HEK293T (cell line): ENCODE results near the gene RRP8.

ENCODE experiments used
- CTCF ChIA-PET: fragments of 350-600 bp; formaldehyde crosslinking; extraction: SDS; loops from one replicate; lab custom pipeline; 2021; ENCODE audit warnings: antibody characterized with exemption, inconsistent platforms; lab: Yijun Ruan, JAX
- POLR2A ChIA-PET: fragments of 350-600 bp; formaldehyde crosslinking; extraction: SDS; loops from one replicate; lab custom pipeline; 2020; ENCODE audit warnings: antibody characterized with exemption, inconsistent platforms; lab: Yijun Ruan, JAX
- DNase-seq: peaks from one replicate; pipeline ENCODE4 v3.0.0; 2012; ENCODE audit warnings: mixed read lengths; ENCODE audit errors: extremely low spot score
- ARNT ChIP-seq: fragments of 450-650 bp; IDR thresholded peaks from 2 replicates; pipeline ENCODE4 v1.6.1; 2017; ENCODE audit warnings: mild to moderate bottlenecking
- BHLHE40 ChIP-seq: fragments of 450-650 bp; IDR thresholded peaks from 2 replicates; pipeline ENCODE4 v1.6.1; 2016; ENCODE audit warnings: mild to moderate bottlenecking, moderate library complexity, borderline replicate concordance
- CTBP1 ChIP-seq: fragments of 450-650 bp; IDR thresholded peaks from 2 replicates; pipeline ENCODE4 v1.6.1; 2016; ENCODE audit warnings: borderline replicate concordance
- ELF4 ChIP-seq: fragments of 450-650 bp; IDR thresholded peaks from 2 replicates; pipeline ENCODE4 v1.6.1; 2017; ENCODE audit warnings: antibody characterized with exemption
- FOXA1 ChIP-seq: fragments of 450-650 bp; IDR thresholded peaks from 2 replicates; pipeline ENCODE4 v1.6.1; 2016; ENCODE audit warnings: mild to moderate bottlenecking
- FOXK2 ChIP-seq: fragments of 450-650 bp; IDR thresholded peaks from 2 replicates; pipeline ENCODE4 v1.6.1; 2016; ENCODE audit warnings: mild to moderate bottlenecking
- FOXM1 ChIP-seq: fragments of 450-650 bp; IDR thresholded peaks from 2 replicates; pipeline ENCODE4 v1.6.1; 2017; ENCODE audit warnings: mild to moderate bottlenecking, borderline replicate concordance
- HDGF ChIP-seq: fragments of 450-650 bp; IDR thresholded peaks from 2 replicates; pipeline ENCODE4 v1.6.1; 2017; ENCODE audit warnings: antibody characterized with exemption, borderline replicate concordance
- L3MBTL2 ChIP-seq: fragments of 450-650 bp; conservative IDR thresholded peaks from 2 replicates; pipeline ENCODE4 v1.6.1; 2016; ENCODE audit warnings: mild to moderate bottlenecking
- LEF1 ChIP-seq: fragments of 450-650 bp; IDR thresholded peaks from 2 replicates; pipeline ENCODE4 v1.6.1; 2017; ENCODE audit warnings: mild to moderate bottlenecking, borderline replicate concordance
- NFRKB ChIP-seq: fragments of 450-650 bp; IDR thresholded peaks from 2 replicates; pipeline ENCODE4 v1.6.1; 2016; ENCODE audit warnings: mild to moderate bottlenecking, moderate library complexity
- SP1 ChIP-seq: fragments of 450-650 bp; IDR thresholded peaks from 2 replicates; pipeline ENCODE4 v1.6.1; 2017
- SUZ12 ChIP-seq: fragments of 450-650 bp; IDR thresholded peaks from 2 replicates; pipeline ENCODE4 v1.6.1; 2016; ENCODE audit warnings: mild to moderate bottlenecking
- TARDBP ChIP-seq: fragments of 450-650 bp; IDR thresholded peaks from 2 replicates; pipeline ENCODE4 v1.6.1; 2016
- ZNF384 ChIP-seq: fragments of 450-650 bp; IDR thresholded peaks from 2 replicates; pipeline ENCODE4 v1.6.1; 2016
- TF ChIP-seq, protein P1 (sequence below): fragments of 450-650 bp; IDR thresholded peaks from 2 replicates; pipeline ENCODE4 v1.6.1; 2016

RRP8 gene

DNA sequence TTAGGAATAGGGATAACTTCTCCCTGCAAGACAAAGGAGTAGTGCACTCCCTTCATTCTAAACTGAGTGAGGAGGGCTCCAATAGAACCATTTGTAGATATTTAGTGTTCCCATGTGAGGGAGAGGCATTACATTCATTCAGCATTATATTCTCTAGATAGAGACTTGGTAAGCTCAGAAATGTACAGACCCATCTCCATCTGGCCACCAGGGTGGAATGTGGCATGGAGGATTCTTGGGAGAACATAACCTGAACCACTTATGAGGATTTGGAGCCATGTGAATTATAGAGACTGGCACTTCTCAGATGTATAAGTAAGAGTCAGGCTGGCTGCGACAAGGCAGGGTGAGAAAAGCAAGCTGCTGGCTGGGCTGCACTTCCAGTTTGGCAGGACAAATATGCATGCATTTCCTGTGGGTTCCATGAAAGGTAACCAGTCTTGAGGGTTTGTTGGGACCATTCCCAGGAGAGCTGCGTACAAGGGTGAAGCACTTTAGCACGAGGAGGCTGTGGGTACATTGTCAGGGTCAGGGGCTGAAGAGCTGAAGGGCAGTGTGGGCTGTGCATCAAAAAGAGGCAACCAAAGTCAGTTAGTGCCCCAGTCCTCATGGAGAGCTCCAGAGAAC, 9.2 kb downstream of the RRP8 start:
- no peak for DNase-seq
- POLR2A ChIA-PET = interaction anchor here (0.7 to 2.5 kb wide), 4 partner anchors 9 to 25 kb away, joined by 3 to 8 read pairs (median 3); partner anchors contain the start of genes TAF10 and TPP1
- CTCF ChIA-PET = interaction anchor here (1.1 kb wide), 1 partner anchor 74 kb away, joined by 3 read pairs; no protein-coding TSS in a partner anchor
- TF ChIP-seq ARNT (no peak), FOXM1 (no peak), BHLHE40 (no peak), HDGF (no peak), FOXA1 (no peak), SP1 (no peak)

DNA sequence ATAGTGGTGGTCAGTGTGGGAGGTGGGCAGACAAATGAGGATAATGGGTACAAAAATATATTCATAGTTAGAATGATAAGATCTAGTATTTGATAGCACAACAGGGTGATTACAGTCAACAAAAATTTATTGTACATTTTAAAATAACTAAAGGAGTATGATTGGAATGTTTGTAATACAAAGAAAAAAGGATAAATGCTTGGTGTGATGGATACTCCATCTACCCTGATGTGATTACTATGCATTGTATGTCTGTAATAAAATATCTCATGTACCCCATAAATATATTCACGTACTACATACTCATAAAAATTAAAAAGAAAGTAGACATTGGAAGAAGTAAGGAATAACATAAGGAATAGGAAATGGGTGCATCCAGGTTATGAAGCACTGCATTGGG, 15.4 kb downstream of the RRP8 start:
- TF ChIP-seq SP1 = no peak
- no peak for TF ChIP-seq ELF4
- TF ChIP-seq HDGF = no peak
- TF ChIP-seq ARNT = no peak
- TF ChIP-seq CTBP1 = no peak
- POLR2A ChIA-PET = no interaction called here
- no peak for DNase-seq
- CTCF ChIA-PET = no interaction called here

DNA sequence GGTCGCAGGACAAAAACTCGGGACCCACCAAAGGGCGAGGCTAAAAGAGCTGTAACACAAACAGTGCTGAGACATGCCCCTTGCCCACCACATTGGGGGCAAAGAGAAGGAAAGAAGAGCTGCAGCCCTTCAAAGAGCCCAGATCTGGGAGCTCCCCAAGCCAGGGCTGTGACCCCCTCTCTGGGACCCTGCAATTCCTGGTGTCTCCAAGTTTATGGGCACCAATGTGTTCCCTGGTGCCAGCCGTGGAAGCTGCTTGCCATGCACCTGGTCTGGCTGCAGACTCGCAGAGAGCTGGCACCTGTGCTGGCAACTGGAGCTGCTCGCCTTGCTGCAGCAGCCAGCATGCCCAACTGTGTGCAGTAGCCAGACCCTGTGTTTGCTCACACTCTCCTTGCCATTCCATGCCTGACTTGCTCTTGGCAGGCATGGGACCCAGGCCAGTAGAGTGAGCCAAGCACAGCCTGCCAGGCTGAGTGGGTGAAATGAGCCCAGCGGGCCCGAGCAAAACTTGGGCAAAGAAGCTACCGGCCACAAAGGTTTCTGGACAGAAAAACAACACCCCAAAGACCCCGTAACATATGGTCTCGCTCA, 16.0 kb downstream of the RRP8 start:
- CTCF ChIA-PET = no interaction called here
- no peak for DNase-seq
- no peak for TF ChIP-seq ELF4
- TF ChIP-seq BHLHE40 = no peak
- TF ChIP-seq, protein P1, sequence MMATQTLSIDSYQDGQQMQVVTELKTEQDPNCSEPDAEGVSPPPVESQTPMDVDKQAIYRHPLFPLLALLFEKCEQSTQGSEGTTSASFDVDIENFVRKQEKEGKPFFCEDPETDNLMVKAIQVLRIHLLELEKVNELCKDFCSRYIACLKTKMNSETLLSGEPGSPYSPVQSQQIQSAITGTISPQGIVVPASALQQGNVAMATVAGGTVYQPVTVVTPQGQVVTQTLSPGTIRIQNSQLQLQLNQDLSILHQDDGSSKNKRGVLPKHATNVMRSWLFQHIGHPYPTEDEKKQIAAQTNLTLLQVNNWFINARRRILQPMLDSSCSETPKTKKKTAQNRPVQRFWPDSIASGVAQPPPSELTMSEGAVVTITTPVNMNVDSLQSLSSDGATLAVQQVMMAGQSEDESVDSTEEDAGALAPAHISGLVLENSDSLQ = no peak
- no peak for TF ChIP-seq SP1
- no peak for TF ChIP-seq HDGF
- TF ChIP-seq L3MBTL2 = no peak
- TF ChIP-seq SUZ12 = no peak
- POLR2A ChIA-PET = interaction anchor here (1.3 kb wide), 1 partner anchor 16 kb away, joined by 3 read pairs; the partner anchor contains the start of genes ILK and RRP8

DNA sequence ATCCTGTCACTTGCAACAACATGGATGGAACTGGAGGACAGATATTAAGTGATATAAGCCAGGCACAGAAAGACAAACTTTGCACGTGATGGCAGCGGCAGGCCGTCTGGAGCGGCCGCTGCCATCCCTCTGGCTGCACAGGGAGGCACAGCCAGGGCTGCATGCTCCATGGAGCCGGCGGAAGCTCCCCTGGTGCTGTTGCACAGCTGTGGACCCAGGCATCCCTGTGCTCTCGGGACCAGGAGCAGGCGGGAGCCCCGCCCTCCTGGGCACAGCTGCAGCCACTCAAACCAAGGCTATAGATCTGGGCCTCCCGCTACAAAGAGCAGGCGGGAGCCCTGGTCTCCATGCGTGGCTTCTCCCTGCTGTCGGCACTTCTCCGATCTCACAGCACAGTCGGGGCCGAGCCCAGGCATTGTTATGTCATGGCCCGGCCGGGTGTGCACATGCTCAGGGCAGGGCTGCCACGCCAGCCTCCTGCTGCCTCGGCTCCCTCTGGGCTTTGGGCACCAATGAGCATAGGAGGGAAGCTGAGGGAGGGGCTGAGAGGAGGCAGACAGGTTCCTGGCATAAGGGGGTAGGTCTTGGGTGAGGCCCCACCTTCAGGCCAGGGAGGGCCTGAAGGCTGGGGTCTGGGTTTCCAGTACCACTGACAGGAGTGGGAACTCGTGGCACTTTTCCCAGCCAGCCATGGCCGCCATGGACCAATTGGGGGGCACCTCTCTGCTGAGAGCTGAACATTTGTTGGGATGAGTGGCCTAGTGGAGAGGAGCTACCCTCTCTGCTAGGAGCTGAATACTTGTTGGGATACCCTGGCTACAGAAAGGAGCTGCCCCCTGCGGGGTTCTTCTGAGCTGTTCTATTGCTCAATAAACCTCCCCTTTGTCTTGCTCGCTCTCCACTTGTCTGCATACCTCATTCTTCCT, 16.7 kb downstream of the RRP8 start:
- POLR2A ChIA-PET = interaction anchor here (0.5 to 1.3 kb wide), 2 partner anchors 16 to 42 kb away, joined by 3 read pairs; partner anchors contain the start of genes ILK and RRP8
- DNase-seq = no peak
- CTCF ChIA-PET = no interaction called here

DNA sequence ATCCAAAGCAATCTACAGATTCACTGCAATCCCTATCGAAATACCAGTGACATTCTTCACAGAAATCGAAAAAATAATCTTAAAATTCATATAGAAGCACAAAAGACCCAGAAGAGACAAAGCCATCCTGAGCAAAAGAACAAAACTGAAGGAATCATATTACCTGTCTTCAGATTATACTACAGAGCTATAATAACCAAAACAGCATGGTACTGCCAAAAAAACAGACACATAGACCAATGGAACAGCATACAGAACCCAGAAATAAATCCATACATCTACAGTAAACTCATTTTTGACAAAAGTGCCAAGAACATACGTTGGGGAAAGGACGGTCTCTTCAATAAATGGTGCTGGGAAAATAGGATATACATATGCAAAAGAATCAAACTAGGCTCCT, 18.9 kb downstream of the RRP8 start:
- no peak for DNase-seq
- TF ChIP-seq TARDBP (no peak), HDGF (no peak), FOXA1 (no peak), CTBP1 (no peak), SP1 (no peak), L3MBTL2 (no peak), ARNT (no peak), BHLHE40 (no peak), LEF1 (no peak), ELF4 (no peak), NFRKB (no peak), FOXK2 (no peak), ZNF384 (no peak), SUZ12 (no peak)
- TF ChIP-seq, protein P1 = no peak
- ChIA-PET POLR2A (no interaction called here), CTCF (no interaction called here)

More for the DNA sequence above, 16.7 kb downstream of the RRP8 start:
- TF ChIP-seq ELF4 (no peak), SP1 (no peak), LEF1 (no peak), FOXK2 (no peak), CTBP1 (no peak), FOXM1 (no peak), ARNT (no peak), NFRKB (no peak), SUZ12 (no peak), HDGF (no peak)
- TF ChIP-seq, protein P1 = no peak

DNA sequence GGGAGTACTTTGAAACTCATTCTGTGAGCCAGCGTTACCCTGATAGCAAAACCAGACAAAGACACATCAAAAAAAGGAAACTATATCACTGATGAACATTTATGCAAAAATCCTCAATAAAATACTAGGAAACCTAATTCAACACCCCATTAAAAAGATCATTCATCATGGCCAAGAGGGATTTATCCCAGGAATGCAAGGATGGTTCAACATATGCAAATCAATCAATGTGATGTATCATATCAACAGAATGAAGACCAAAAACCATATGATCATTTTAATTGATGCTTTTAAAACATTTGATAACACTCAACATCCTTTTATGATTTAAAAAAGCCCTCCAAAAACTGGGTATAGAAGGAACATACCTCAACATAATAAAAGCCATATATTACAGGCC, 19.8 kb downstream of the RRP8 start:
- ChIA-PET CTCF (no interaction called here), POLR2A (no interaction called here)
- no peak for DNase-seq

More for the DNA sequence above, 19.8 kb downstream of the RRP8 start:
- TF ChIP-seq ELF4 = no peak
- no peak for TF ChIP-seq ZNF384
- TF ChIP-seq, protein P1 = no peak
- TF ChIP-seq HDGF = no peak
- TF ChIP-seq LEF1 = no peak
- TF ChIP-seq L3MBTL2 = no peak
- no peak for TF ChIP-seq SUZ12
- TF ChIP-seq BHLHE40 = no peak
- no peak for TF ChIP-seq NFRKB
- TF ChIP-seq SP1 = no peak
- TF ChIP-seq FOXM1 = no peak
- no peak for TF ChIP-seq FOXA1
- no peak for TF ChIP-seq ARNT
